PFSK-1 (cell line): ENCODE results near the gene BCL2L1.

Experiments
- TAF1 ChIP-seq: IDR thresholded peaks from 2 replicates; pipeline ENCODE4 v1.6.1; 2012; ENCODE audit warnings: low read length, control low read depth, borderline replicate concordance; ENCODE audit not compliant: insufficient read depth
- TF ChIP-seq, protein P1 (sequence below), 2 experiments: IDR thresholded peaks; 2 replicates each; pipeline versions ENCODE4 v1.6.1 to v1.8.0; 2011 to 2012; ENCODE audit warnings: low read depth in 2 of 2, low read length in 2 of 2, control low read depth in 1 of 2, inconsistent platforms in 1 of 2, mild to moderate bottlenecking in 1 of 2, moderate library complexity in 1 of 2; ENCODE audit not compliant: insufficient read depth in 1 of 2

GRCh38 chr20:31691646-31692275, 30.9 kb downstream of the BCL2L1 start:
- no peak for TF ChIP-seq TAF1
- TF ChIP-seq, protein P1, sequence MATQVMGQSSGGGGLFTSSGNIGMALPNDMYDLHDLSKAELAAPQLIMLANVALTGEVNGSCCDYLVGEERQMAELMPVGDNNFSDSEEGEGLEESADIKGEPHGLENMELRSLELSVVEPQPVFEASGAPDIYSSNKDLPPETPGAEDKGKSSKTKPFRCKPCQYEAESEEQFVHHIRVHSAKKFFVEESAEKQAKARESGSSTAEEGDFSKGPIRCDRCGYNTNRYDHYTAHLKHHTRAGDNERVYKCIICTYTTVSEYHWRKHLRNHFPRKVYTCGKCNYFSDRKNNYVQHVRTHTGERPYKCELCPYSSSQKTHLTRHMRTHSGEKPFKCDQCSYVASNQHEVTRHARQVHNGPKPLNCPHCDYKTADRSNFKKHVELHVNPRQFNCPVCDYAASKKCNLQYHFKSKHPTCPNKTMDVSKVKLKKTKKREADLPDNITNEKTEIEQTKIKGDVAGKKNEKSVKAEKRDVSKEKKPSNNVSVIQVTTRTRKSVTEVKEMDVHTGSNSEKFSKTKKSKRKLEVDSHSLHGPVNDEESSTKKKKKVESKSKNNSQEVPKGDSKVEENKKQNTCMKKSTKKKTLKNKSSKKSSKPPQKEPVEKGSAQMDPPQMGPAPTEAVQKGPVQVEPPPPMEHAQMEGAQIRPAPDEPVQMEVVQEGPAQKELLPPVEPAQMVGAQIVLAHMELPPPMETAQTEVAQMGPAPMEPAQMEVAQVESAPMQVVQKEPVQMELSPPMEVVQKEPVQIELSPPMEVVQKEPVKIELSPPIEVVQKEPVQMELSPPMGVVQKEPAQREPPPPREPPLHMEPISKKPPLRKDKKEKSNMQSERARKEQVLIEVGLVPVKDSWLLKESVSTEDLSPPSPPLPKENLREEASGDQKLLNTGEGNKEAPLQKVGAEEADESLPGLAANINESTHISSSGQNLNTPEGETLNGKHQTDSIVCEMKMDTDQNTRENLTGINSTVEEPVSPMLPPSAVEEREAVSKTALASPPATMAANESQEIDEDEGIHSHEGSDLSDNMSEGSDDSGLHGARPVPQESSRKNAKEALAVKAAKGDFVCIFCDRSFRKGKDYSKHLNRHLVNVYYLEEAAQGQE (IDR thresholded peaks at IDR 0.05; ENCODE audit: insufficient read depth in 1 of 2, low read depth in 2 of 2, low read length in 2 of 2) = no peak
